Endothelial cell (in vitro differentiated cells): ENCODE measurements around the gene C11orf87. TPM values are rescaled to one million over a fixed set of nuclear protein-coding genes. Genes with fewer than 3 reads are reported as not detected.

Experiments
- DNase-seq: peaks from one replicate; pipeline ENCODE4 v3.0.0; 2021; ENCODE audit warnings: low spot score
- H3K27ac Mint-ChIP-seq: one replicate; pipeline ENCODE4 v1.8.0; 2021; ENCODE audit warnings: mixed read lengths, inconsistent platforms; ENCODE audit not compliant: unreplicated experiment
- H3K27me3 Mint-ChIP-seq: one replicate; pipeline ENCODE4 v1.8.0; 2021; ENCODE audit warnings: mild to moderate bottlenecking, moderate library complexity, mixed read lengths, inconsistent platforms; ENCODE audit not compliant: unreplicated experiment
- H3K36me3 Mint-ChIP-seq: one replicate; pipeline ENCODE4 v1.8.0; 2021; ENCODE audit warnings: mild to moderate bottlenecking, low read depth, mixed read lengths, inconsistent platforms; ENCODE audit not compliant: unreplicated experiment
- H3K4me1 Mint-ChIP-seq: one replicate; pipeline ENCODE4 v1.8.0; 2021; ENCODE audit warnings: mild to moderate bottlenecking, mixed read lengths, inconsistent platforms; ENCODE audit not compliant: unreplicated experiment
- H3K4me3 Mint-ChIP-seq: one replicate; pipeline ENCODE4 v1.8.0; 2021; ENCODE audit warnings: mild to moderate bottlenecking, mixed read lengths, inconsistent platforms; ENCODE audit not compliant: unreplicated experiment
- H3K9me3 Mint-ChIP-seq: one replicate; pipeline ENCODE4 v1.8.0; 2021; ENCODE audit warnings: mixed read lengths, inconsistent platforms; ENCODE audit not compliant: unreplicated experiment
- CTCF ChIP-seq: fragments of 200-600 bp; sonication (generic); IDR thresholded peaks from one replicate; pipeline ENCODE4 v1.5.0; 2021; ENCODE audit warnings: antibody characterized with exemption; ENCODE audit not compliant: unreplicated experiment
- total RNA-seq: library from RNA; stranded (reverse); fragmentation: NEBNext Ultra II Directional; extraction: Animal tissue kit (Norgen Biotek cat#: 25700); gene quantifications from one replicate; pipeline ENCODE4 v1.2.1, GENCODE V29; 2021; ENCODE audit not compliant: unreplicated experiment

Gene C11orf87
- total RNA-seq, 1 donor from 2014 or later, result 0.46 TPM

- Mint-ChIP-seq H3K36me3 (no peaks in the 10 kb centered on the region), H3K27me3 (peaks cover 3% of the 10 kb centered on the region), H3K4me3 (no peak overlapping the region), H3K4me1 (peaks cover 27% of the 10 kb centered on the region), H3K27ac (peak overlapping the region; percentile 84), H3K9me3 (no peaks in the 10 kb centered on the region)
- TF ChIP-seq CTCF, result no peak
- DNase-seq, result no peak
Observed at GRCh38 chr11:109378034-109378433, 44.0 kb upstream of the C11orf87 start.

GRCh38 chr11:109383306-109383705 is 38.7 kb upstream of the C11orf87 start:
- Mint-ChIP-seq H3K4me1 (peaks cover 6% of the 10 kb centered on the region), H3K4me3 (no peak overlapping the region), H3K27ac (peak overlapping the region; percentile 52), H3K36me3 (no peaks in the 10 kb centered on the region), H3K9me3 (no peaks in the 10 kb centered on the region), H3K27me3 (peaks cover 3% of the 10 kb centered on the region)
- DNase-seq, result no peak
- TF ChIP-seq CTCF, result no peak

GRCh38 chr11:109384873-109385272 is 37.1 kb upstream of the C11orf87 start:
- H3K4me1 Mint-ChIP-seq, result peaks cover 13% of the 10 kb centered on the region
- H3K9me3 Mint-ChIP-seq, result no peaks in the 10 kb centered on the region
- TF ChIP-seq CTCF, result no peak
- no peaks in the 10 kb centered on the region for H3K36me3 Mint-ChIP-seq
- DNase-seq, result no peak
- peaks cover 3% of the 10 kb centered on the region for H3K27me3 Mint-ChIP-seq
- no peak overlapping the region for H3K27ac Mint-ChIP-seq
- H3K4me3 Mint-ChIP-seq, result no peak overlapping the region

GRCh38 chr11:109388982-109389381 is 33.0 kb upstream of the C11orf87 start:
- Mint-ChIP-seq H3K27me3 (no peaks in the 10 kb centered on the region), H3K36me3 (no peaks in the 10 kb centered on the region), H3K4me1 (peaks cover 8% of the 10 kb centered on the region), H3K4me3 (no peak overlapping the region), H3K27ac (no peak overlapping the region), H3K9me3 (no peaks in the 10 kb centered on the region)
- TF ChIP-seq CTCF, result no peak
- DNase-seq, result no peak

GRCh38 chr11:109390752-109391151 is 31.2 kb upstream of the C11orf87 start:
- DNase-seq, result no peak
- Mint-ChIP-seq H3K36me3 (no peaks in the 10 kb centered on the region), H3K9me3 (no peaks in the 10 kb centered on the region), H3K27ac (no peak overlapping the region), H3K4me1 (peaks cover 7% of the 10 kb centered on the region), H3K4me3 (no peak overlapping the region), H3K27me3 (peaks cover 1% of the 10 kb centered on the region)
- TF ChIP-seq CTCF, result no peak
